Vagina (tissue), 2 donors: Measurements from ENCODE around the gene TRMT44. TPM values are rescaled to one million over a fixed set of nuclear protein-coding genes. Genes with fewer than 3 reads are reported as not detected.
"Not testable (repeated sequence)": the region's sequence is repeated elsewhere in the genome, so short reads cannot be mapped to it uniquely, and the experiment has no call there.

ENCODE experiments used
- DNase-seq, 2 donors: peaks; one replicate each; pipeline ENCODE4 v3.0.0-alpha.2; 2017; ENCODE audit errors: extremely low spot score in 2 of 2
- H3K27ac ChIP-seq: fragments of 200-600 bp; sonication (generic); one replicate; pipeline ENCODE4 v1.5.1; 2019
- H3K27me3 ChIP-seq: fragments of 200-600 bp; sonication (generic); one replicate; pipeline ENCODE4 v1.5.1; 2019
- H3K36me3 ChIP-seq, 2 donors: fragments of 200-600 bp; sonication (generic); one replicate each; pipeline ENCODE4 v1.5.1; 2017 to 2019
- H3K4me1 ChIP-seq: fragments of 200-600 bp; sonication (generic); one replicate; pipeline ENCODE4 v1.5.1; 2019
- H3K4me3 ChIP-seq, 2 donors: fragments of 200-600 bp; sonication (generic); 1 replicate in 1 of 2; 2 replicates in 1 of 2; pipeline ENCODE4 v1.5.1; 2016 to 2019
- H3K9me3 ChIP-seq: fragments of 200-600 bp; sonication (generic); one replicate; pipeline ENCODE4 v1.5.1; 2019
- CTCF ChIP-seq, 3 experiments: fragments of 450-650 bp in 2 of 3; fragments of 200-600 bp in 1 of 3; sonication (generic) in 1 of 3; IDR thresholded peaks; one replicate each; pipeline ENCODE4 v1.5.1; 2017 to 2019; ENCODE audit warnings: antibody characterized with exemption in 3 of 3, mild to moderate bottlenecking in 2 of 3, moderate library complexity in 2 of 3
- POLR2A ChIP-seq, 2 donors: fragments of 450-650 bp; IDR thresholded peaks; one replicate each; pipeline ENCODE4 v1.6.1; 2017; ENCODE audit warnings: antibody characterized with exemption in 2 of 2, mild to moderate bottlenecking in 2 of 2, moderate library complexity in 2 of 2
- POLR2AphosphoS5 ChIP-seq, 2 donors: sonication (generic); formaldehyde crosslinking; IDR thresholded peaks; one replicate each; pipeline ENCODE4 v1.9.0; 2017; ENCODE audit warnings: antibody characterized with exemption in 2 of 2, mild to moderate bottlenecking in 2 of 2, low read depth in 1 of 2; ENCODE audit not compliant: insufficient read depth in 1 of 2
- intact Hi-C: fragments of 100-400 bp; cut with DNase I; formaldehyde crosslinking; loops from one replicate; pipeline ENCODE4 v1.15.1; 2023
- total RNA-seq: library from RNA; depleted of rRNA; stranded (reverse); fragments of >200 nt; gene quantifications from one replicate; pipeline ENCODE4 v1.2.3, GENCODE V29; 2016

TRMT44 gene
- total RNA-seq, 1 donor from 2014 or later = 19.2 TPM

GRCh38 chr4:8508740-8509139, 68.2 kb downstream of the TRMT44 start:
- Histone ChIP-seq H3K4me3 (no peak overlapping the region), H3K27me3 (no peaks in the 10 kb centered on the region), H3K36me3 (no peaks in the 10 kb centered on the region), H3K9me3 (no peaks in the 10 kb centered on the region), H3K4me1 (peaks cover 32% of the 10 kb centered on the region), H3K27ac (peak overlapping the region; percentile 87)
- intact Hi-C loops = no loop called here
- DNase-seq = no peak
- TF ChIP-seq POLR2A (IDR thresholded peaks at IDR 0.05) (no peak), POLR2AphosphoS5 (IDR thresholded peaks at IDR 0.05; ENCODE audit: insufficient read depth in 1 of 2, low read depth in 1 of 2) (no peak), CTCF (IDR thresholded peaks at IDR 0.05) (no peak)

GRCh38 chr4:8509311-8509950, 68.9 kb downstream of the TRMT44 start:
- Histone ChIP-seq H3K4me1 (peaks cover 25% of the 10 kb centered on the region), H3K27ac (no peak overlapping the region), H3K36me3 (no peaks in the 10 kb centered on the region), H3K27me3 (no peaks in the 10 kb centered on the region), H3K4me3 (no peak overlapping the region), H3K9me3 (no peaks in the 10 kb centered on the region)
- no peak for DNase-seq
- TF ChIP-seq POLR2AphosphoS5 (IDR thresholded peaks at IDR 0.05; ENCODE audit: insufficient read depth in 1 of 2, low read depth in 1 of 2) (no peak), CTCF (IDR thresholded peaks at IDR 0.05) (no peak), POLR2A (IDR thresholded peaks at IDR 0.05) (no peak)
- intact Hi-C loops = no loop called here

- Histone ChIP-seq H3K27me3 (no peaks in the 10 kb centered on the region), H3K4me1 (peaks cover 25% of the 10 kb centered on the region), H3K9me3 (no peaks in the 10 kb centered on the region), H3K36me3 (no peaks in the 10 kb centered on the region), H3K4me3 (no peak overlapping the region), H3K27ac (no peak overlapping the region)
- intact Hi-C loops = no loop called here
- DNase-seq = no peak
- TF ChIP-seq POLR2AphosphoS5 (IDR thresholded peaks at IDR 0.05; ENCODE audit: insufficient read depth in 1 of 2, low read depth in 1 of 2) (no peak), CTCF (IDR thresholded peaks at IDR 0.05) (no peak), POLR2A (IDR thresholded peaks at IDR 0.05) (no peak)
These were observed 69.6 kb downstream of the TRMT44 start for GRCh38 chr4:8510191-8510590.

GRCh38 chr4:8510611-8511285, 70.2 kb downstream of the TRMT44 start:
- TF ChIP-seq POLR2AphosphoS5 (IDR thresholded peaks at IDR 0.05; ENCODE audit: insufficient read depth in 1 of 2, low read depth in 1 of 2) = no peak
- no peak for TF ChIP-seq CTCF (IDR thresholded peaks at IDR 0.05)
- no peak overlapping the region for H3K4me3 ChIP-seq
- H3K36me3 ChIP-seq = no peaks in the 10 kb centered on the region
- H3K27me3 ChIP-seq = no peaks in the 10 kb centered on the region
- no peak overlapping the region for H3K27ac ChIP-seq
- no peaks in the 10 kb centered on the region for H3K9me3 ChIP-seq
- DNase-seq = no peak
- intact Hi-C loops = no loop called here
- peaks cover 24% of the 10 kb centered on the region for H3K4me1 ChIP-seq

GRCh38 chr4:8512510-8512909, 71.9 kb downstream of the TRMT44 start:
- no peak overlapping the region for H3K27ac ChIP-seq
- H3K36me3 ChIP-seq = no peaks in the 10 kb centered on the region
- H3K4me1 ChIP-seq = peaks cover 6% of the 10 kb centered on the region
- intact Hi-C loops = no loop called here
- no peak overlapping the region for H3K4me3 ChIP-seq
- no peak for DNase-seq
- H3K27me3 ChIP-seq = no peaks in the 10 kb centered on the region
- no peak for TF ChIP-seq CTCF (IDR thresholded peaks at IDR 0.05)
- TF ChIP-seq POLR2AphosphoS5 (IDR thresholded peaks at IDR 0.05; ENCODE audit: insufficient read depth in 1 of 2, low read depth in 1 of 2) = no peak
- TF ChIP-seq POLR2A (IDR thresholded peaks at IDR 0.05) = no peak
- no peaks in the 10 kb centered on the region for H3K9me3 ChIP-seq

- intact Hi-C loops, H3K4me3 ChIP-seq, H3K9me3 ChIP-seq, H3K27me3 ChIP-seq, H3K4me1 ChIP-seq, H3K36me3 ChIP-seq, H3K27ac ChIP-seq, DNase-seq: not testable (repeated sequence)
These were observed 72.5 kb downstream of the TRMT44 start for GRCh38 chr4:8513080-8513479.
